Naive B cell (primary cell): ENCODE results near the gene AGAP1. TPM values are rescaled to one million over a fixed set of nuclear protein-coding genes. Genes with fewer than 3 reads are reported as not detected.
A peak's percentile ranks its signal among the peaks of the same experiment; 100 is the strongest.

Experiments
- ATAC-seq, 2 donors: fragments of 150-1000 bp; cut with Tn5 transposase; 2 replicates each; pipeline ENCODE4 v1.10.0; 2021; ENCODE audit warnings: low read depth in 2 of 2, mild to moderate bottlenecking in 2 of 2, moderate library complexity in 2 of 2
- DNase-seq: peaks from one replicate; pipeline ENCODE4 v3.0.0; 2022
- H3K27ac Mint-ChIP-seq, 6 donors: one replicate each; pipeline ENCODE4 v1.8.0; 2020 to 2022; ENCODE audit warnings: mild to moderate bottlenecking in 6 of 6, mixed read lengths in 6 of 6, moderate library complexity in 5 of 6, inconsistent platforms in 2 of 6
- H3K27me3 Mint-ChIP-seq, 3 donors: one replicate each; pipeline ENCODE4 v1.8.0; 2021 to 2022; ENCODE audit warnings: mixed read lengths in 3 of 3, mild to moderate bottlenecking in 1 of 3
- H3K36me3 Mint-ChIP-seq, 2 donors: one replicate each; pipeline ENCODE4 v1.8.0; 2020 to 2022; ENCODE audit warnings: mixed read lengths in 2 of 2, inconsistent platforms in 1 of 2, mild to moderate bottlenecking in 1 of 2
- H3K4me1 Mint-ChIP-seq, 3 donors: one replicate each; pipeline ENCODE4 v1.8.0; 2020 to 2022; ENCODE audit warnings: mixed read lengths in 3 of 3, inconsistent platforms in 1 of 3, mild to moderate bottlenecking in 1 of 3, moderate library complexity in 1 of 3
- H3K4me3 Mint-ChIP-seq, 8 donors: one replicate each; pipeline ENCODE4 v1.8.0; 2020 to 2022; ENCODE audit warnings: mild to moderate bottlenecking in 8 of 8, mixed read lengths in 8 of 8, moderate library complexity in 8 of 8, inconsistent platforms in 2 of 8
- H3K9me3 Mint-ChIP-seq, 7 donors: one replicate each; pipeline ENCODE4 v1.8.0; 2020 to 2022; ENCODE audit warnings: mixed read lengths in 7 of 7, mild to moderate bottlenecking in 5 of 7, inconsistent platforms in 2 of 7, moderate library complexity in 1 of 7
- polyA plus RNA-seq, 6 donors: library from polyadenylated mRNA; unstranded; fragments of 300-500 nt; fragmentation: Illumina TruSeq; gene quantifications; one replicate each; pipeline ENCODE4 v1.2.3, GENCODE V29; 2021; ENCODE audit warnings: low read depth in 6 of 6

Gene AGAP1
- polyA plus RNA-seq, 6 donors from 2014 or later = not detected

- H3K4me3 Mint-ChIP-seq = no peak overlapping the region
- no peak overlapping the region for H3K27ac Mint-ChIP-seq
These were observed 471.0 kb downstream of the AGAP1 start for GRCh38 chr2:235964787-235965390.

GRCh38 chr2:235966396-235966795 lies 472.6 kb downstream of the AGAP1 start:
- Mint-ChIP-seq H3K4me1 (no peaks in the 10 kb centered on the region), H3K27me3 (peaks cover 0 to 11% (median 6%) of the 10 kb centered on the region in 3 donors), H3K9me3 (peaks cover 0 to 6% (median 3%) of the 10 kb centered on the region in 7 donors), H3K36me3 (no peaks in the 10 kb centered on the region), H3K27ac (no peak overlapping the region), H3K4me3 (no peak overlapping the region)
- DNase-seq (no peak), ATAC-seq (no peak)

More at GRCh38 chr2:235964787-235965390, 471.0 kb downstream of the AGAP1 start:
- ATAC-seq = no peak
- Mint-ChIP-seq H3K9me3 (peaks cover 0 to 6% (median 3%) of the 10 kb centered on the region in 7 donors), H3K27me3 (peaks cover 0 to 14% (median 12%) of the 10 kb centered on the region in 3 donors), H3K36me3 (no peaks in the 10 kb centered on the region), H3K4me1 (no peaks in the 10 kb centered on the region)
- no peak for DNase-seq

GRCh38 chr2:235966932-235967757 lies 473.3 kb downstream of the AGAP1 start:
- H3K4me1 Mint-ChIP-seq = no peaks in the 10 kb centered on the region
- H3K27me3 Mint-ChIP-seq = peaks cover 0 to 6% (median 4%) of the 10 kb centered on the region in 3 donors
- DNase-seq (no peak), ATAC-seq (no peak)
- H3K4me3 Mint-ChIP-seq = no peak overlapping the region
- no peak overlapping the region for H3K27ac Mint-ChIP-seq
- no peaks in the 10 kb centered on the region for H3K36me3 Mint-ChIP-seq
- peaks cover 0 to 6% (median 2%) of the 10 kb centered on the region in 7 donors for H3K9me3 Mint-ChIP-seq

DNA sequence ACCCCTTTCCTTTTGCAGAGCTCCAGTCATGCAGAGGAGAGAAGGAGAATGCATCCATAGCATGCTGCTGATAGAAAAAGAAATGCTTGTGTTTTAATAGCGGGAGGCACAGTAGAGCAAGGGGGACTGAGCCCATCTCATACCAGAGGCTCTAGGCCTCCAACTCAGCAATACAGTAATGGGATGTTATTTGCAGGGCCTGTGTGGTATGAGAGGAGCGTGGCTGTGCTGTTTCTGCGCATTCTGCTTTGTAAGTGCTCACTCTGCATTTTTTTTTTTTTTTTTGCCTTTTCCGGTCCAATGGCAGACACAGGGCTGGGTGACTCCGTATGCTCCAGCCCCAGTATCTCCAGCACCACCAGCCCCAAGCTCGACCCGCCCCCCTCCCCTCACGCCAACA lies 474.3 kb downstream of the AGAP1 start:
- peaks cover 0 to 6% (median 0%) of the 10 kb centered on the region in 3 donors for H3K27me3 Mint-ChIP-seq
- no peaks in the 10 kb centered on the region for H3K4me1 Mint-ChIP-seq

GRCh38 chr2:235968616-235969324 lies 474.9 kb downstream of the AGAP1 start:
- ATAC-seq (no peak), DNase-seq (no peak)
- Mint-ChIP-seq H3K4me1 (no peaks in the 10 kb centered on the region), H3K9me3 (peaks cover 0 to 6% (median 2%) of the 10 kb centered on the region in 7 donors), H3K36me3 (no peaks in the 10 kb centered on the region), H3K4me3 (no peak overlapping the region), H3K27me3 (peaks cover 0 to 2% (median under 1%) of the 10 kb centered on the region in 3 donors), H3K27ac (no peak overlapping the region)

More for the DNA sequence above, 474.3 kb downstream of the AGAP1 start:
- H3K27ac Mint-ChIP-seq = no peak overlapping the region
- DNase-seq (no peak), ATAC-seq (no peak)
- no peak overlapping the region for H3K4me3 Mint-ChIP-seq
- H3K9me3 Mint-ChIP-seq = peaks cover 0 to 6% (median 2%) of the 10 kb centered on the region in 7 donors
- no peaks in the 10 kb centered on the region for H3K36me3 Mint-ChIP-seq

DNA sequence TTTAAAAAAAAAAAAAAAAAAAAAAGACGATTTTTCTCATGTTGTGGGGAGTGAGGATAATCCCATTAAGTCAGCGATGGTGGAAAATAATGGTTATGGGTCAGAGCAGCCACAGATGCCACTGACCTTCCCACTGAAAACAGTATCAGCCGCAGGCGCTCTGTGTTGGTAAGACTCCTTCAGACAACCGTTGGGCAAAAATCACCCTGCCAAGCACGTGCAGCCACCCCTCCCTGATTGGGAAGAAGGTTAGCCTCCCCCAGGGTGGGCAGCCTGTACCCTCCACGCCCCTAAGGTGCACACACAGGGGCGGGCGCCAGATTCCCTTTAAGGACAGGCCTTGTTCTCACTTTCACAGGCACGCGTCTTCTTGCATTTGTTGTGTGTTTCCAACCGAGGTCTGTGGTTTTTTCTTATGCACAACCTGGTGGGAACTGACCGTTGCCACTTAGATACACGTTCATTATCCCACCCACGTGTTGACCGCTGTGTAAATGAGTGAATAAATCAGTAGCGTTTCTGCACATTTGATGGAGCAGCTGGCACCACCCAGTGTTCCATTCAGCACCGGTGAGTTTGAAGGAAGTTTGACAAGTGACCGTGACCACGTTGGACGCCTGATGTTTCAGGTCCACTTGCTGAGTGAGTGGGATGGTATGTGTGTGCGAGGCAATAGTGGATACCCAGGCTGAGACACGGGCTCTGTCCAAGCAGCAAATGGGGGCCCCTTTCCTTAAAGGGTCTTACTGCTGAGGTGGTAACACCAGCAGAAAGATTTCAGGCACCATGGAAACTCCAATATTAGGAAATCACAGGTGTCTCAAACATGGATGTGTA lies 476.6 kb downstream of the AGAP1 start:
- Mint-ChIP-seq H3K36me3 (no peaks in the 10 kb centered on the region), H3K4me1 (no peaks in the 10 kb centered on the region), H3K9me3 (peaks cover 0 to 6% (median 0%) of the 10 kb centered on the region in 7 donors), H3K4me3 (peak overlapping the region in 1 of 8 donors; percentile 60), H3K27me3 (peaks cover 0 to 5% (median 0%) of the 10 kb centered on the region in 3 donors), H3K27ac (no peak overlapping the region)
- ATAC-seq (no peak), DNase-seq (no peak)

- DNase-seq (no peak), ATAC-seq (no peak)
- no peak overlapping the region for H3K4me3 Mint-ChIP-seq
- peaks cover 0 to 5% (median 0%) of the 10 kb centered on the region in 3 donors for H3K27me3 Mint-ChIP-seq
- peaks cover 0 to 9% (median 0%) of the 10 kb centered on the region in 7 donors for H3K9me3 Mint-ChIP-seq
- no peak overlapping the region for H3K27ac Mint-ChIP-seq
- H3K4me1 Mint-ChIP-seq = no peaks in the 10 kb centered on the region
- H3K36me3 Mint-ChIP-seq = no peaks in the 10 kb centered on the region
These were observed 482.7 kb downstream of the AGAP1 start for GRCh38 chr2:235976516-235976915.

DNA sequence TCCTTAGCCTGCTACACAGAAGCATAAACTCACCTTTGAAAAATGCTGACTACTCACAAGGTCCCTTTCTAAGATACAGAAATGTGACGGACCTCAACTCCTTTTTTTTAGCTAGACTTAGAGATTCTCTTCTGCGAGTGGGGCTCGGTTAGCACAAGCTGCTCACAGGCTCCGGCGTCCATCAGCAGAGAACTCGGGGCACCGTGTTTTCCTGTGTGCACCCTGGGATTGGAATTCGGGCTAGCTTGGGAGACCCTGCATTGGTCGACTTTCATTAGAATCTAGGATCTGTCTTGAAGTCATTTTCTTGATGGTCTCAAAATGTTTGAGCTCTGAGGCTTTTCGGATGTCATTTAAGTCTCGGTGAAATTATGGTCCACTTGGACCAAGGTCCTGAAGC lies 483.1 kb downstream of the AGAP1 start:
- H3K4me1 Mint-ChIP-seq = no peaks in the 10 kb centered on the region
- H3K4me3 Mint-ChIP-seq = no peak overlapping the region
- H3K36me3 Mint-ChIP-seq = no peaks in the 10 kb centered on the region
- no peak for DNase-seq
- no peak for ATAC-seq
- H3K27ac Mint-ChIP-seq = no peak overlapping the region
- peaks cover 0 to 5% (median 0%) of the 10 kb centered on the region in 3 donors for H3K27me3 Mint-ChIP-seq
- peaks cover 0 to 9% (median 0%) of the 10 kb centered on the region in 7 donors for H3K9me3 Mint-ChIP-seq

GRCh38 chr2:235977445-235977844 lies 483.6 kb downstream of the AGAP1 start:
- H3K27me3 Mint-ChIP-seq = peaks cover 0 to 5% (median 0%) of the 10 kb centered on the region in 3 donors
- H3K4me1 Mint-ChIP-seq = no peaks in the 10 kb centered on the region
- H3K4me3 Mint-ChIP-seq = no peak overlapping the region
- DNase-seq = no peak
- no peak overlapping the region for H3K27ac Mint-ChIP-seq
- peaks cover 0 to 9% (median 0%) of the 10 kb centered on the region in 7 donors for H3K9me3 Mint-ChIP-seq
- ATAC-seq = no peak
- no peaks in the 10 kb centered on the region for H3K36me3 Mint-ChIP-seq

- Mint-ChIP-seq H3K36me3 (no peaks in the 10 kb centered on the region), H3K9me3 (peaks cover 0 to 9% (median 0%) of the 10 kb centered on the region in 7 donors), H3K4me3 (no peak overlapping the region), H3K27me3 (peaks cover 0 to 5% (median 0%) of the 10 kb centered on the region in 3 donors), H3K27ac (no peak overlapping the region), H3K4me1 (no peaks in the 10 kb centered on the region)
- DNase-seq (no peak), ATAC-seq (no peak)
These were observed 484.2 kb downstream of the AGAP1 start for GRCh38 chr2:235978022-235978421.

DNA sequence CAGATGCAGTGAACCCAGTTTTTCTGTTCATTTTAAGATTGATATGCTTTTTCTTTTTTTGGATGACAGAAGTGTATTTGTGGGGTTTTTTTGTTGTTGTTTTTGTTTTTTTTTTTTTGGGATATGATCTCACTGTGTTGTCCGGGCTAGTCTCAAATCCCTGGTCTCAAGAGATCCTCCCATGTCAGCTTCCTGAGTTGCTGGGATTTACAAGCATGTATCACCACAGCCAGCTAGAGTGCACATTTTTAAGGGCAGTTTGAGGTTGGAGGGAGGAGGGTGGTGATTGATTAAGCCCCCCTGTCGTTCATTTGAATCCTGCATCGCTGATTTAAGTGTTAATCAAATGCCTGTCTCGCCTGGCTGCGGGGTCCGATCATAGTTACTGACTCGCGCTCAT lies 485.2 kb downstream of the AGAP1 start:
- Mint-ChIP-seq H3K9me3 (peaks cover 0 to 11% (median 2%) of the 10 kb centered on the region in 7 donors), H3K4me3 (no peak overlapping the region), H3K27me3 (peaks cover 0 to 3% (median 0%) of the 10 kb centered on the region in 3 donors), H3K27ac (no peak overlapping the region), H3K4me1 (no peaks in the 10 kb centered on the region), H3K36me3 (no peaks in the 10 kb centered on the region)
- ATAC-seq = no peak
- no peak for DNase-seq

GRCh38 chr2:235979753-235980435 lies 486.1 kb downstream of the AGAP1 start:
- Mint-ChIP-seq H3K36me3 (no peaks in the 10 kb centered on the region), H3K4me3 (no peak overlapping the region), H3K27me3 (peaks cover 0 to 4% (median 0%) of the 10 kb centered on the region in 3 donors), H3K27ac (no peak overlapping the region), H3K9me3 (peaks cover 0 to 15% (median 3%) of the 10 kb centered on the region in 7 donors), H3K4me1 (no peaks in the 10 kb centered on the region)
- DNase-seq (no peak), ATAC-seq (no peak)
